BJ (cell line): Measurements from ENCODE around the gene ACOT8. TPM values are rescaled to one million over a fixed set of nuclear protein-coding genes. Genes with fewer than 3 reads are reported as not detected.
"Not testable (repeated sequence)": the region's sequence is repeated elsewhere in the genome, so short reads cannot be mapped to it uniquely, and the experiment has no call there.

Experiments used
- CTCF ChIA-PET: fragments of 350-600 bp; formaldehyde crosslinking; extraction: SDS; loops from one replicate; lab custom pipeline; 2021; ENCODE audit warnings: antibody characterized with exemption, inconsistent platforms; lab: Yijun Ruan, JAX
- POLR2A ChIA-PET: fragments of 300-600 bp; sonication (Branson Sonifier 250); formaldehyde crosslinking; extraction: SDS; loops from one replicate; lab custom pipeline; 2021; ENCODE audit warnings: antibody characterized with exemption; lab: Charles Lee
- DNase-seq: peaks from one replicate; pipeline ENCODE4 v3.0.0-alpha.2; 2011; ENCODE audit warnings: low read depth
- H3K27me3 ChIP-seq: 2 replicates; pipeline ENCODE4 v1.6.0; 2011; ENCODE audit warnings: low read length; ENCODE audit not compliant: control insufficient read depth, insufficient read depth
- H3K36me3 ChIP-seq: 2 replicates; pipeline ENCODE4 v1.5.1; 2011; ENCODE audit warnings: low read length; ENCODE audit not compliant: control insufficient read depth, insufficient read depth
- H3K4me3 ChIP-seq: 2 replicates; pipeline ENCODE4 v1.5.1; 2011; ENCODE audit warnings: low read depth, mild to moderate bottlenecking, control low read depth, low read length
- CTCF ChIP-seq: IDR thresholded peaks from 2 replicates; pipeline ENCODE4 v1.5.1; 2011; ENCODE audit warnings: low read depth, mild to moderate bottlenecking, control low read depth, inconsistent platforms, low read length, moderate library complexity; ENCODE audit not compliant: insufficient read depth
- polyA plus RNA-seq: library from polyadenylated mRNA; depleted of rRNA; stranded (reverse); fragments of >200 nt; gene quantifications from 2 replicates; pipeline ENCODE4 v1.2.3, GENCODE V29; 2011

ACOT8 gene
- polyA plus RNA-seq, 1 experiment = 49.9 TPM

- POLR2A ChIA-PET = no interaction called here
- no peak for TF ChIP-seq CTCF
- no peak overlapping the region for H3K4me3 ChIP-seq
- no peak for DNase-seq
- CTCF ChIA-PET = interaction anchor here (1.0 to 1.4 kb wide), 2 partner anchors 36 to 107 kb away, joined by 3 read pairs; no protein-coding TSS in a partner anchor
- no peaks in the 10 kb centered on the region for H3K27me3 ChIP-seq
- H3K36me3 ChIP-seq = peaks cover 7% of the 10 kb centered on the region
Observed at GRCh38 chr20:45878076-45878761, 21.0 kb upstream of the ACOT8 start.

- H3K27me3 ChIP-seq = no peaks in the 10 kb centered on the region
- H3K4me3 ChIP-seq = no peak overlapping the region
- no peak for DNase-seq
- H3K36me3 ChIP-seq = 0 out of 2 replicates have a peak, but pooled peaks cover 2% of the 10 kb centered on the region
- ChIA-PET POLR2A (no interaction called here), CTCF (no interaction called here)
- no peak for TF ChIP-seq CTCF
Observed at GRCh38 chr20:45874576-45874975, 17.4 kb upstream of the ACOT8 start.

- H3K36me3 ChIP-seq, DNase-seq, CTCF ChIA-PET, H3K27me3 ChIP-seq, POLR2A ChIA-PET, H3K4me3 ChIP-seq: not testable (repeated sequence)
Observed at GRCh38 chr20:45874104-45874481, 16.9 kb upstream of the ACOT8 start.

DNA sequence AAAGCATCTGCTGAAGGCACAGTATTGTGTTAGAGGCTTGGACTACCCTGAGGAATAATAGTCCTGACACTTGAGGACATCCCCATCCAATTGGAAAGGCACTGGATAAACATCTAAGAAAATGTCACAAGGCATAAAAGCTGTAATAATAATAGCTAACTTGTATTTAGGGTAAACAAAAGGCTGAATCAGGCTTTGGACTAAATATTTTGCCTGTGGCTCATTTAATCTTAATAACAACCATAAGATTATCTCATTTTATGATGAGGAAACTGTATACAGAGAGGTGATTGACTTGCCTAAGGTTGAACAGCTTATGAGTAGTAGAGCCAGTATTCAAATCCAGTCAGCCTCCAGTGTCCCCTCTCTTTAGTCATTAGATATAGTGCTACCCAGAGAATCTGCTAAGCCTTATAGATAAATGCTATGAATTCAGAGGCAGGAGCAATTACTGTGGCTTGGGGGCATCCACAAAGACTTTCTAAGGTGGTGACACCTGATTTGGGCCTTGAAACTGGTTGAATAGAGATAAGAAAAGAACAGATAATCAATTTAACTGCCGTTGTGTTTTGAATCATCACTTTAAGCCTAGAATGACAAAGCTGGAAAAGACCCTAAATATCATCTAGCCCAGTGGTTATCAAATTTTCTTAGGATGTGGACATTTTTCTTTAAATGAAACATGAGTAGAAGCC lies 16.4 kb upstream of the ACOT8 start:
- Histone ChIP-seq H3K36me3 (0 out of 2 replicates have a peak, but pooled peaks cover 2% of the 10 kb centered on the region), H3K27me3 (no peaks in the 10 kb centered on the region), H3K4me3 (no peak overlapping the region)
- ChIA-PET CTCF (no interaction called here), POLR2A (no interaction called here)
- no peak for DNase-seq
- no peak for TF ChIP-seq CTCF

DNA sequence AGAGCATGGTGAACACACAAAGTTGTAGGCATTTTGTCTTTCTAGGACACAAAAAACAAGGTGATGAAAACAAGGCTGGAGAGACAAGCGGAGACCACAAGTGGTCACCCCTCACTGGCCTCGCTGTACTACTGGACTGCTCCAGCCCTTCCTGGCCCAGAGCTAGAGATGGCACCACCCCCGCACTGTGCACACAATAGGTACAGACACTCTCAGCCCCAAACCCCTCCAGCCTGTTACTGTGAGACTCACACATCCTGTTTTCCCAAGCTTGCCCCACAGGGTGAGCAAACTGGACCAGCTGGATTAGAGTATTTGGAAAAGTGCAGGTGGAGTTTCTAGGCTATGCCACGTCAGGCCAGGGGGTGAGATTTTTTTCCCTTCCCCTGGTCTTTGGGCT lies 15.4 kb upstream of the ACOT8 start:
- H3K36me3 ChIP-seq = 0 out of 2 replicates have a peak, but pooled peaks cover 2% of the 10 kb centered on the region
- no peak overlapping the region for H3K4me3 ChIP-seq
- ChIA-PET CTCF (interaction anchor here (1.0 kb wide), 1 partner anchor 9 kb away, joined by 3 read pairs; no protein-coding TSS in a partner anchor), POLR2A (no interaction called here)
- no peaks in the 10 kb centered on the region for H3K27me3 ChIP-seq
- TF ChIP-seq CTCF = no peak
- DNase-seq = no peak
